Measurements from ENCODE around the gene RNF212. TPM values are rescaled to one million over a fixed set of nuclear protein-coding genes. Genes with fewer than 3 reads are reported as not detected.

RNF212 gene
- total RNA-seq, 4 donors from 2014 or later: 0.77 to 13.5 (median 5.2) TPM

DNA sequence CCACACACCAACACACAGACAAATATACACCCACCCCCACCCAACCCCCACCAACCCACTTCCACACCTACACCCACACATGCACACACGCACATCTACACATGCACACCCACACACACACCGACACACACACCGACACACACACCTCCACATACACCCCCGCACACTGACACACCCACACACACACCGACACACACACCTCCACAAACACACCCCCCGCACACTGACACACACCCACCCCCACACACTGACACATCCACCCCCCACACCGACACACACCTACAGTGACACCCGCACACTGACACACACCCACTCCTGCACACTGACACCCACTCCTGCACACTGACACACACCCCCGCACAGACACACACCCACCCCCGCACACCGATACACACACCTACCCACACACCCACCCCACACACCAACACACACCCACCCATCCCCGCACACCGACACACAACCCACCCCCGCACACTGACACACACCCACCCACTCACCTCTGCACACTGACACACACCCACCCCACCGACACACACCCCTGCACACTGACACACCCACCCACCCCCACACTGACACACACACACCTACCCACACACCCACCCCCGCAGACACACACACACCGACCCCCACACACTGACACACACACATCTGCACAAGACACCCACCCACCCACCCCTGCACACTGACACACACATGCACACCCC, 70.9 kb downstream of the RNF212 start:
- no peaks in the 10 kb centered on the region for H3K36me3 ChIP-seq
- no peaks in the 10 kb centered on the region for H3K9me3 ChIP-seq
- H3K27me3 ChIP-seq: no peaks in the 10 kb centered on the region
- TF ChIP-seq CTCF (IDR thresholded peaks at IDR 0.05) (no peak), POLR2A (IDR thresholded peaks at IDR 0.05) (no peak)
- intact Hi-C loops (cut with DNase I; ENCODE audit: low total_unique reads): no loop called here
- H3K4me3 ChIP-seq: no peak overlapping the region
- H3K4me1 ChIP-seq: peaks cover 4 to 9% of the 10 kb centered on the region in 2 donors
- no peak for DNase-seq
- H3K27ac ChIP-seq: no peak overlapping the region

GRCh38 chr4:1041936-1042330, 71.4 kb downstream of the RNF212 start:
- no peaks in the 10 kb centered on the region for H3K9me3 ChIP-seq
- no peak for TF ChIP-seq CTCF (IDR thresholded peaks at IDR 0.05)
- TF ChIP-seq POLR2A (IDR thresholded peaks at IDR 0.05): no peak
- no peak overlapping the region for H3K4me3 ChIP-seq
- H3K4me1 ChIP-seq: peaks cover 4 to 9% of the 10 kb centered on the region in 2 donors
- intact Hi-C loops (cut with DNase I; ENCODE audit: low total_unique reads): no loop called here
- H3K36me3 ChIP-seq: no peaks in the 10 kb centered on the region
- DNase-seq: no peak
- no peaks in the 10 kb centered on the region for H3K27me3 ChIP-seq
- peak overlapping the region in 1 of 2 donors; percentile 24 for H3K27ac ChIP-seq

- TF ChIP-seq POLR2A (IDR thresholded peaks at IDR 0.05) (no peak), CTCF (IDR thresholded peaks at IDR 0.05) (no peak)
- no peaks in the 10 kb centered on the region for H3K36me3 ChIP-seq
- H3K9me3 ChIP-seq: no peaks in the 10 kb centered on the region
- intact Hi-C loops (cut with DNase I; ENCODE audit: low total_unique reads): no loop called here
- no peak overlapping the region for H3K4me3 ChIP-seq
- no peak for DNase-seq
- H3K4me1 ChIP-seq: peaks cover 4 to 9% of the 10 kb centered on the region in 2 donors
- peak overlapping the region in 1 of 2 donors; percentile 24 for H3K27ac ChIP-seq
- H3K27me3 ChIP-seq: no peaks in the 10 kb centered on the region
Measured at GRCh38 chr4:1041147-1041935, 72.0 kb downstream of the RNF212 start.

DNA sequence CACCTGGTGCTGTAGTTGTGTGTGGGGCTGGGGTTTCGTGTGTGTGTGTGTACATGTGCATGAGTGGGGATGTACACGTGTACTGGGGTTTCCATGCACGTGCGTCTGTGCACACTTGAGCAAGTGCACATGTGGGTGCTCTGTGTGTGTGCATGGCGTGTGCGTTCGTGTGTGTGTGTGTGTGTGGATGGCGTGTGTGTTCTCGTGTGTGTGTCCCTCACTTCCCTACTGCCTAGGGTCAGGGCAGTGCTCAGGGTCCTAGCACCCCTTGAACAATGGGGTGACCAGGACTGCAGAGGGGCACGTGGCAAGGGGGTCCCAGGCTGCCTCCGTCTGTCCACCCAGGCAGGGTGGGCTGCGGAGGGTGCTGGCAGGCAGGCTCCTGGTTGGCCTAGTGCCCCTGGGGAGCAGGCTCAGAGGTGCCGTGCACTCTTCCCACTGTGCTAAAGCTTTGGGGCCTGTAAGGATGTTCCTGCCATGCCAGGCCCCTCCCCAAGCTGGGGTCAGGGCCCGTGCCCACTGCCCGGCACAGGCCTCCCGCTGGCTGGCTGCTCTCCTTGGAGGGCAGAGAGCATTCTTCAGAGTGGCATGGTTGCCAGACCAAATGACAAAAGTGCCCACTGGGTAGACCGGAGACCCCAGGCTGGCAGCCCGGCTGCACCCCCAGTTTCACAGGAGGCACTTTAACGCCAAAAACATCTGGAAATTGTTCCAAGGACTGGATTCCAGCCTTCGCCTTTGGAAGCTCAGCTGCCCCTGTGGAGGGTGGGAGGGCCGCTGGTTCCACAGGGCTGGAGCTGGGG, 72.8 kb downstream of the RNF212 start:
- intact Hi-C loops (cut with DNase I; ENCODE audit: low total_unique reads): no loop called here
- Histone ChIP-seq H3K4me1 (peaks cover 4 to 9% of the 10 kb centered on the region in 2 donors), H3K27me3 (no peaks in the 10 kb centered on the region), H3K4me3 (no peak overlapping the region), H3K27ac (no peak overlapping the region), H3K36me3 (no peaks in the 10 kb centered on the region), H3K9me3 (no peaks in the 10 kb centered on the region)
- TF ChIP-seq POLR2A (IDR thresholded peaks at IDR 0.05): no peak
- TF ChIP-seq CTCF (IDR thresholded peaks at IDR 0.05): no peak
- DNase-seq: no peak

Measured in uterus (tissue), 4 donors.